Measurements from ENCODE around the gene ABI1. TPM values are rescaled to one million over a fixed set of nuclear protein-coding genes. Genes with fewer than 3 reads are reported as not detected.

The ABI1 gene
- polyA plus RNA-seq, 1 donor from 2014 or later, result 50.4 TPM

GRCh38 chr10:26721561-26721960 is 139.2 kb downstream of the ABI1 start:
- no peaks in the 10 kb centered on the region for H3K27me3 ChIP-seq (ENCODE audit: insufficient read depth, low read depth, low read length)
- H3K4me3 ChIP-seq (ENCODE audit: low read length), result no peak overlapping the region
- no peak overlapping the region for H3K9ac ChIP-seq (ENCODE audit: low read length)
- no peak overlapping the region for H3K27ac ChIP-seq (ENCODE audit: low read length)
- no peaks in the 10 kb centered on the region for H3K79me2 ChIP-seq (replicated peaks; ENCODE audit: insufficient read depth, low read length)
- no peaks in the 10 kb centered on the region for H3K9me3 ChIP-seq (ENCODE audit: low read length)
- H4K20me1 ChIP-seq (ENCODE audit: insufficient read depth), result no peaks in the 10 kb centered on the region
- H3F3A ChIP-seq (ENCODE audit: insufficient read depth, low read length, poor library complexity, severe bottlenecking), result no peaks in the 10 kb centered on the region
- H3K4me2 ChIP-seq (ENCODE audit: low read length), result no peak overlapping the region
- H3K9me2 ChIP-seq (ENCODE audit: insufficient read depth, low read length), result no peaks in the 10 kb centered on the region
- H3K36me3 ChIP-seq (ENCODE audit: insufficient read depth, low read length), result peaks cover 5% of the 10 kb centered on the region
- H2AFZ ChIP-seq (ENCODE audit: low read depth, low read length), result no peak overlapping the region
- TF ChIP-seq CTCF (IDR thresholded peaks at IDR 0.05; ENCODE audit: poor library complexity, severe bottlenecking) (no peak), MXI1 (conservative IDR thresholded peaks at IDR 0.05; ENCODE audit: poor library complexity, severe bottlenecking) (no peak), EZH2 (IDR thresholded peaks at IDR 0.05; ENCODE audit: borderline replicate concordance, insufficient read depth, low read length, poor library complexity, severe bottlenecking) (no peak), RAD21 (conservative IDR thresholded peaks at IDR 0.05) (no peak), EP300 (conservative IDR thresholded peaks at IDR 0.05; ENCODE audit: poor library complexity, severe bottlenecking) (no peak), TAF1 (IDR thresholded peaks at IDR 0.05; ENCODE audit: low read depth) (no peak), POLR2AphosphoS5 (IDR thresholded peaks at IDR 0.05) (no peak), REST (IDR thresholded peaks at IDR 0.05; ENCODE audit: borderline replicate concordance) (no peak), SMC3 (conservative IDR thresholded peaks at IDR 0.05; ENCODE audit: poor library complexity) (no peak)

- H3K9ac ChIP-seq (ENCODE audit: low read length), result no peak overlapping the region
- no peak overlapping the region for H2AFZ ChIP-seq (ENCODE audit: low read depth, low read length)
- H3K27ac ChIP-seq (ENCODE audit: low read length), result no peak overlapping the region
- no peak overlapping the region for H3K4me2 ChIP-seq (ENCODE audit: low read length)
- TF ChIP-seq REST (IDR thresholded peaks at IDR 0.05; ENCODE audit: borderline replicate concordance), result no peak
- TF ChIP-seq POLR2AphosphoS5 (IDR thresholded peaks at IDR 0.05), result no peak
- TF ChIP-seq RAD21 (conservative IDR thresholded peaks at IDR 0.05), result no peak
- TF ChIP-seq CTCF (IDR thresholded peaks at IDR 0.05; ENCODE audit: poor library complexity, severe bottlenecking), result no peak
- no peak for TF ChIP-seq TAF1 (IDR thresholded peaks at IDR 0.05; ENCODE audit: low read depth)
- TF ChIP-seq MXI1 (conservative IDR thresholded peaks at IDR 0.05; ENCODE audit: poor library complexity, severe bottlenecking), result no peak
- no peak for TF ChIP-seq EP300 (conservative IDR thresholded peaks at IDR 0.05; ENCODE audit: poor library complexity, severe bottlenecking)
- no peak for TF ChIP-seq SMC3 (conservative IDR thresholded peaks at IDR 0.05; ENCODE audit: poor library complexity)
- TF ChIP-seq EZH2 (IDR thresholded peaks at IDR 0.05; ENCODE audit: borderline replicate concordance, insufficient read depth, low read length, poor library complexity, severe bottlenecking), result no peak
- H3K36me3 ChIP-seq (ENCODE audit: insufficient read depth, low read length), result peaks cover 5% of the 10 kb centered on the region
- H3F3A ChIP-seq (ENCODE audit: insufficient read depth, low read length, poor library complexity, severe bottlenecking), result no peaks in the 10 kb centered on the region
- H3K9me2 ChIP-seq (ENCODE audit: insufficient read depth, low read length), result no peaks in the 10 kb centered on the region
- H3K4me3 ChIP-seq (ENCODE audit: low read length), result no peak overlapping the region
- H4K20me1 ChIP-seq (ENCODE audit: insufficient read depth), result no peaks in the 10 kb centered on the region
- no peaks in the 10 kb centered on the region for H3K9me3 ChIP-seq (ENCODE audit: low read length)
- no peaks in the 10 kb centered on the region for H3K27me3 ChIP-seq (ENCODE audit: insufficient read depth, low read depth, low read length)
- no peaks in the 10 kb centered on the region for H3K79me2 ChIP-seq (replicated peaks; ENCODE audit: insufficient read depth, low read length)
Measured at GRCh38 chr10:26717476-26717875, 143.3 kb downstream of the ABI1 start.
